Lower leg skin (tissue), 4 donors: Measurements from ENCODE around the gene SCAF4. TPM values are rescaled to one million over a fixed set of nuclear protein-coding genes. Genes with fewer than 3 reads are reported as not detected.

Experiments used
- DNase-seq, 2 donors: peaks; one replicate each; pipeline ENCODE4 v3.0.0-alpha.2; 2019; ENCODE audit warnings: low spot score in 2 of 2
- H3K4me3 ChIP-seq: fragments of 200-600 bp; sonication (generic); 2 replicates; pipeline ENCODE4 v1.5.1; 2017; ENCODE audit warnings: mild to moderate bottlenecking, low read depth; ENCODE audit not compliant: poor library complexity, severe bottlenecking
- POLR2A ChIP-seq, 2 donors: fragments of 450-650 bp; IDR thresholded peaks; one replicate each; pipeline ENCODE4 v1.6.1; 2016 to 2017; ENCODE audit warnings: antibody characterized with exemption in 2 of 2, mild to moderate bottlenecking in 1 of 2, moderate library complexity in 1 of 2
- WGBS, 2 donors: methylation state at CpG; one replicate each; pipeline ENCODE4 v1.1.5; 2018; 5-methylcytosine and 5-hydroxymethylcytosine counted together
- intact Hi-C: fragments of 100-400 bp; cut with DNase I; formaldehyde crosslinking; loops from one replicate; pipeline ENCODE4 v1.15.0; 2023; ENCODE audit warnings: low total_unique reads
- total RNA-seq, 4 donors: library from RNA; depleted of rRNA; stranded (reverse); fragments of >200 nt; gene quantifications; one replicate each; pipeline ENCODE4 v1.1.0, GENCODE V29; 2016
- TF ChIP-seq, protein P1 (sequence below), 3 donors: fragments of 450-650 bp; IDR thresholded peaks; one replicate each; pipeline ENCODE4 v1.5.1; 2016; ENCODE audit warnings: antibody characterized with exemption in 3 of 3, mild to moderate bottlenecking in 3 of 3, moderate library complexity in 2 of 3

SCAF4 gene
- total RNA-seq, 4 donors from 2014 or later: 11.8 to 30.8 (median 16.5) TPM

DNA sequence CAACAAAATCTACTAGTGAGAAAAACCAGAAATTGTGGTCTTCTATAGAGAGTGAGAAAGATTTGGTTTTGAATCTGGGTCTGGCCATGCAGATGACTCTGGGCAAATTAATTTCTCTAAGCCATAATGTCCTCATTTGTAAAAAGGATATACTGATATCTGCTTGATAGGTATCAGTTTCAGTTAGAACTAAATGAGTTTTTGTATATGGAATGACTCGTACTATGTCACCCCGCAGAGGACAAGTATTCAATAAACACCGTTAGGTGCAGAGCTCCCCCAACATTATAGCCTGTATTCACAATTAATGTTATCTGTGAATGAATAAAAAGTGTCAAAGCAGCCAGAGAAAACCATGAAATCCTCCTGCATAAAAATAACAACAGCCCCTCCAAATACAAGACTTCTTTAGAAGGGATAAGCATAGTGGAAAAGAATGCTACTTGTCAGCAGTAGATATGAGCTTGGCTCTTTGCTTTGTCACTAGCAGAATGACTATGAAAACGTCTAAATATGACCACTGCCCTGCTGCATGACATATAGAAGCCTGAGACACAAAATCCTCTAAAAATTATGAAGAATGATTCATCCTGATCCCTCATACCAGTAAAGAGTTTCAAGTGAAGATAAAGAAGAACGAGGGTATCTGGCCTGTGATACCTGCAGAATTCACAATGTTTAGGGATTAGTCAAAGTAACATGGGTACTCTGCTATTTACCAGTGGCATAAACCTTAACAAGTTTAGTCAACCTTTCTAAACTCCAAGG, 17.8 kb downstream of the SCAF4 start:
- no peak for DNase-seq
- no peak overlapping the region for H3K4me3 ChIP-seq
- WGBS, 2 donors: 75 to 84% methylated on average over 5 of the region's 5 CpGs
- TF ChIP-seq, protein P1, sequence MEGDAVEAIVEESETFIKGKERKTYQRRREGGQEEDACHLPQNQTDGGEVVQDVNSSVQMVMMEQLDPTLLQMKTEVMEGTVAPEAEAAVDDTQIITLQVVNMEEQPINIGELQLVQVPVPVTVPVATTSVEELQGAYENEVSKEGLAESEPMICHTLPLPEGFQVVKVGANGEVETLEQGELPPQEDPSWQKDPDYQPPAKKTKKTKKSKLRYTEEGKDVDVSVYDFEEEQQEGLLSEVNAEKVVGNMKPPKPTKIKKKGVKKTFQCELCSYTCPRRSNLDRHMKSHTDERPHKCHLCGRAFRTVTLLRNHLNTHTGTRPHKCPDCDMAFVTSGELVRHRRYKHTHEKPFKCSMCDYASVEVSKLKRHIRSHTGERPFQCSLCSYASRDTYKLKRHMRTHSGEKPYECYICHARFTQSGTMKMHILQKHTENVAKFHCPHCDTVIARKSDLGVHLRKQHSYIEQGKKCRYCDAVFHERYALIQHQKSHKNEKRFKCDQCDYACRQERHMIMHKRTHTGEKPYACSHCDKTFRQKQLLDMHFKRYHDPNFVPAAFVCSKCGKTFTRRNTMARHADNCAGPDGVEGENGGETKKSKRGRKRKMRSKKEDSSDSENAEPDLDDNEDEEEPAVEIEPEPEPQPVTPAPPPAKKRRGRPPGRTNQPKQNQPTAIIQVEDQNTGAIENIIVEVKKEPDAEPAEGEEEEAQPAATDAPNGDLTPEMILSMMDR (IDR thresholded peaks at IDR 0.05): no peak
- no peak for TF ChIP-seq POLR2A (IDR thresholded peaks at IDR 0.05)
- intact Hi-C loops: no loop called here

DNA sequence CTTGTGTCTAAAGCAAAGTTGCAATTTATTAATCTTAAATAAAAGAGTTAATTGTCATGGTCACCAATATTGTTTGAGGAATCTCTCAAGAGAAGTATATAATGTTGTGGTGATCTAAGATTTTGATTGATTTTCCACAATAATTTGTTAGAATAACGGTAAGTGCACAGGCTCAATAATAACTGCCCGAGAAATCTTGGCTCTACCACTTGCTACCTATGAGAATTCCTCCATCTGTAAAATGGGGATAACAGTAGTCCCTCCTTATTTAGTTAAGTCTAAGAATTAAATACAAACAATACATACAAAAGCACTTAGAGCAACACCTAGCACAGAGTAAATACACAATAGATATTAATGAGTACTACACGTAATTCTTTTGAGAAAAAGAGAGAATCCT, 18.8 kb downstream of the SCAF4 start:
- WGBS, 2 donors: 54% methylated on average over 3 of the region's 3 CpGs
- intact Hi-C loops: no loop called here
- H3K4me3 ChIP-seq: no peak overlapping the region
- DNase-seq: no peak
- TF ChIP-seq, protein P1 (IDR thresholded peaks at IDR 0.05): no peak
- TF ChIP-seq POLR2A (IDR thresholded peaks at IDR 0.05): no peak

DNA sequence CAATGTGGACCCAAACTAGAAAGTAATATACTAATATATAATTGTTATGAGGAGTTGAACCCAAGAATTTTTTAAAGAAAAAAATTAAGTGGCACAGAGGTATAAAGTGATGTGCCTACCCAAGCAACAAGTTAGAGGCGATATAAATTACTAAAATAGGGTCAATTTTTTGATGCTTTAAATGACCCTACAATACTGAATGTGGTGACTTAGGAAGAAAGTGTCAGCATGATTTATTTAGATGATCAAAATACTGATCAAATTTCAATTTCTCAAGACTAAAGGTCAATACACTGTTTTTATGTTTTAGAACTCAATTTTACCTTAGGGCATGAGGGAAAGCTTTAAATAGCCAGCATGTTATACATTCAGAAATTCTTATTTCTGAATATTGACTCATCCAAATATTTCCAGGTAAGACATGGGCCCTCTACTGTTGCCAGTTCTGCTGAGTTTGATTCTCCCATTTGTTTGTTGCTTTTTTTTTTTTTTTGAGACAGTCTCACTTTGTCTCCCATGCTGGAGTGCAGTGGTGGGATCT, 20.1 kb downstream of the SCAF4 start:
- intact Hi-C loops: no loop called here
- no peak for DNase-seq
- 96 to 100% methylated on average over 1 of the region's 1 CpG for WGBS, 2 donors
- no peak overlapping the region for H3K4me3 ChIP-seq
- TF ChIP-seq, protein P1 (IDR thresholded peaks at IDR 0.05): no peak
- TF ChIP-seq POLR2A (IDR thresholded peaks at IDR 0.05): no peak

DNA sequence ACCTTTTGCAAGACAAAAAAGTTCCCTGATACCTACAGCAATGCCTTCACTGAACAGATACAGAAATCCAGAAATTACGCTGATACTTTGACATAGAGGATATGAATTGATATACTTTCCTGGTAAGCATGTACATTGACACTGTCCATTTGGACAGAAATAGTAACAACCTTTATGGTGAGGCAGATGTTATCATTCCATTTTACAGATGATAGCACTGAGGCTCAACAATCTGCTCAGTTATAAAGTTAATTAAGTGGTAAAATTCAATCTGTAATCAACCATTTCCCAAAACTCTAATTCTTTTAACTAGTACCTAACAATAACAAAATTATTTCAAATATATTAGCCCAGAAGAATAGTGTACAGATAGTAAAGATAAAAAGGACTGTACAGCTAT, 20.6 kb downstream of the SCAF4 start:
- no peak for DNase-seq
- 92 to 98% methylated on average over 1 of the region's 1 CpG for WGBS, 2 donors
- H3K4me3 ChIP-seq: no peak overlapping the region
- TF ChIP-seq, protein P1 (IDR thresholded peaks at IDR 0.05): no peak
- TF ChIP-seq POLR2A (IDR thresholded peaks at IDR 0.05): no peak
- intact Hi-C loops: no loop called here

DNA sequence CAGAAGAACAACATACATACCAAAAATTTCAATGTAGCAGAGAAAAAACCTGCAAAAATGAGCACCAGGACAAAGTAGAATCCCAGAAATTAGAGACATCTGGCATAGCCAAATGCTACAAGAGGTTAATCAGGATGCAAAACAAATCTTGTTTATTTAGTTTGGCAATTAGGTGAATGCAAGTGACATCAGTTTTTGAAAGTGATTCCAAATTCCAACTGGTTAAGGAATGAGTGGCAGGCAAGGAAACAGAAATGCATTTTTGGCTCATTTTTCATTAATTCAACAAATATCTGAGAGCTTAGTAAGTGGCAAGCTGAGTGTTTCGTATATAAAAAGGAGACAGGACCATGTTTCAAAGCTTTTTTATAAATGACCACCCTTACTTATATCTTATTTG, 21.3 kb downstream of the SCAF4 start:
- TF ChIP-seq, protein P1 (IDR thresholded peaks at IDR 0.05): no peak
- no peak for TF ChIP-seq POLR2A (IDR thresholded peaks at IDR 0.05)
- DNase-seq: no peak
- intact Hi-C loops: no loop called here
- no peak overlapping the region for H3K4me3 ChIP-seq
- 56% methylated on average over 1 of the region's 1 CpG for WGBS, 2 donors
